Stimulated activated CD8-positive, alpha-beta memory T cell treated with anti-CD3 and anti-CD28 coated beads, Interleukin-4, amount 100 ng/mL, for 4 hours (primary cell): ENCODE measurements around the gene KMO.

Experiments used
- DNase-seq, 2 donors: peaks; one replicate each; pipeline ENCODE4 v3.0.0-alpha.2; 2020; ENCODE audit warnings: low read depth in 2 of 2, low spot score in 1 of 2

The KMO gene

GRCh38 chr1:241645199-241645598, 113.0 kb downstream of the KMO start:
- no peak for DNase-seq
